ENCODE measurements around the gene MTMR10.

The MTMR10 gene

DNA sequence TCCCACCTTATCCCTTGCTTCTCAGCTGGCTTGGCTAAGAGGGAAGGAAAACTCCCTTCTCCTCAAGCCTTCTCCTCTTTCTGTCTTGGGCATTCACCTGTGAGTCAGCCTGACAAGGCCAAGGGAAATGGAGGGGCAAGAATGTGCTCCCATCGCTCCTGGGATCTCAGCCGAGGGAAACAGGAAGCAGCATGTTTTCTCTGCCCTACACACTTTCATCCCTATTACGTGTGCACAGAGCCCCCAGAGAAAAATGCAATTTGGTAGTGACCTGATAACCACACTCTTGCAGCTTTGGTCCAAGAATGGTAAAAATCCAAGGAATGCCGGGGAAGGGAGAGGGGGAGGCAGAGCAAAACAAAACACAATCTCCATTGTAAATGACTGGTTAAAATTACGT, 32.9 kb upstream of the MTMR10 start:
- Histone ChIP-seq H3F3A (ENCODE audit: insufficient read depth, low read length) (no peaks in the 10 kb centered on the region), H3K4me3 (ENCODE audit: low read depth, low read length, poor library complexity, severe bottlenecking) (no peak overlapping the region), H3K9ac (ENCODE audit: low read length) (no peak overlapping the region), H3K27me3 (ENCODE audit: insufficient read depth, low read length) (no peaks in the 10 kb centered on the region), H3K36me3 (ENCODE audit: insufficient read depth, low read length) (no peaks in the 10 kb centered on the region), H3K4me1 (ENCODE audit: insufficient read depth, low read length, severe bottlenecking) (no peaks in the 10 kb centered on the region), H3K9me3 (ENCODE audit: low read length) (no peaks in the 10 kb centered on the region), H3K79me2 (ENCODE audit: insufficient read depth, low read length) (no peaks in the 10 kb centered on the region), H2AFZ (ENCODE audit: low read length) (no peak overlapping the region), H3K27ac (ENCODE audit: low read depth, low read length, poor library complexity, severe bottlenecking) (no peak overlapping the region), H3K4me2 (ENCODE audit: low read length) (no peak overlapping the region), H3K9me2 (ENCODE audit: low read depth, low read length) (no peaks in the 10 kb centered on the region), H4K20me1 (ENCODE audit: insufficient read depth, low read length) (no peaks in the 10 kb centered on the region)
- TF ChIP-seq, protein P1, sequence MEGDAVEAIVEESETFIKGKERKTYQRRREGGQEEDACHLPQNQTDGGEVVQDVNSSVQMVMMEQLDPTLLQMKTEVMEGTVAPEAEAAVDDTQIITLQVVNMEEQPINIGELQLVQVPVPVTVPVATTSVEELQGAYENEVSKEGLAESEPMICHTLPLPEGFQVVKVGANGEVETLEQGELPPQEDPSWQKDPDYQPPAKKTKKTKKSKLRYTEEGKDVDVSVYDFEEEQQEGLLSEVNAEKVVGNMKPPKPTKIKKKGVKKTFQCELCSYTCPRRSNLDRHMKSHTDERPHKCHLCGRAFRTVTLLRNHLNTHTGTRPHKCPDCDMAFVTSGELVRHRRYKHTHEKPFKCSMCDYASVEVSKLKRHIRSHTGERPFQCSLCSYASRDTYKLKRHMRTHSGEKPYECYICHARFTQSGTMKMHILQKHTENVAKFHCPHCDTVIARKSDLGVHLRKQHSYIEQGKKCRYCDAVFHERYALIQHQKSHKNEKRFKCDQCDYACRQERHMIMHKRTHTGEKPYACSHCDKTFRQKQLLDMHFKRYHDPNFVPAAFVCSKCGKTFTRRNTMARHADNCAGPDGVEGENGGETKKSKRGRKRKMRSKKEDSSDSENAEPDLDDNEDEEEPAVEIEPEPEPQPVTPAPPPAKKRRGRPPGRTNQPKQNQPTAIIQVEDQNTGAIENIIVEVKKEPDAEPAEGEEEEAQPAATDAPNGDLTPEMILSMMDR (IDR thresholded peaks at IDR 0.05; ENCODE audit: low read length) = no peak
- no peak for TF ChIP-seq EZH2 (IDR thresholded peaks at IDR 0.05; ENCODE audit: borderline replicate concordance, low read length)

DNA sequence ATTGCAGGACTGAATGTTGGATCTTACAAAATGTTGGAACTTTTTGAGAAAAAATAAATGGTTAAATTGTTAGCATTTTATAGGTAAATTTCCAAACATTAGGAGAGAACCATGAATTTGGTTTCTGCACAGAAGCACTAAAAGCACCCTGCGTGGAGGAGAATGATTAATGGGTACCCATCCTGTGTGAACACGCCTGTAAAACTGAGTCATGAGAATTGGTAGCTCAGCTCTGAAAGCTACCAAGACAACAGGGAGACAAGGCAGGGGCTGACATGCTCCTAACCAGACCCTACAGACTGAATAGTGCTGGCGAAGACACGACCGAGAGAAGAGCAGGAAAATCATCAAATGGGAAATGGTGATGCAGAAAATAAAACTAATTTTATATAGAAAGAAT, 32.4 kb upstream of the MTMR10 start:
- Histone ChIP-seq H3K4me2 (ENCODE audit: low read length) (no peak overlapping the region), H4K20me1 (ENCODE audit: insufficient read depth, low read length) (no peaks in the 10 kb centered on the region), H3K4me3 (ENCODE audit: low read depth, low read length, poor library complexity, severe bottlenecking) (no peak overlapping the region), H2AFZ (ENCODE audit: low read length) (no peak overlapping the region), H3K9me2 (ENCODE audit: low read depth, low read length) (no peaks in the 10 kb centered on the region), H3K27me3 (ENCODE audit: insufficient read depth, low read length) (no peaks in the 10 kb centered on the region), H3K9ac (ENCODE audit: low read length) (no peak overlapping the region), H3K27ac (ENCODE audit: low read depth, low read length, poor library complexity, severe bottlenecking) (no peak overlapping the region), H3K36me3 (ENCODE audit: insufficient read depth, low read length) (no peaks in the 10 kb centered on the region), H3K79me2 (ENCODE audit: insufficient read depth, low read length) (no peaks in the 10 kb centered on the region), H3K9me3 (ENCODE audit: low read length) (no peaks in the 10 kb centered on the region), H3F3A (ENCODE audit: insufficient read depth, low read length) (no peaks in the 10 kb centered on the region), H3K4me1 (ENCODE audit: insufficient read depth, low read length, severe bottlenecking) (no peaks in the 10 kb centered on the region)
- no peak for TF ChIP-seq EZH2 (IDR thresholded peaks at IDR 0.05; ENCODE audit: borderline replicate concordance, low read length)
- TF ChIP-seq, protein P1 (IDR thresholded peaks at IDR 0.05; ENCODE audit: low read length) = no peak

DNA sequence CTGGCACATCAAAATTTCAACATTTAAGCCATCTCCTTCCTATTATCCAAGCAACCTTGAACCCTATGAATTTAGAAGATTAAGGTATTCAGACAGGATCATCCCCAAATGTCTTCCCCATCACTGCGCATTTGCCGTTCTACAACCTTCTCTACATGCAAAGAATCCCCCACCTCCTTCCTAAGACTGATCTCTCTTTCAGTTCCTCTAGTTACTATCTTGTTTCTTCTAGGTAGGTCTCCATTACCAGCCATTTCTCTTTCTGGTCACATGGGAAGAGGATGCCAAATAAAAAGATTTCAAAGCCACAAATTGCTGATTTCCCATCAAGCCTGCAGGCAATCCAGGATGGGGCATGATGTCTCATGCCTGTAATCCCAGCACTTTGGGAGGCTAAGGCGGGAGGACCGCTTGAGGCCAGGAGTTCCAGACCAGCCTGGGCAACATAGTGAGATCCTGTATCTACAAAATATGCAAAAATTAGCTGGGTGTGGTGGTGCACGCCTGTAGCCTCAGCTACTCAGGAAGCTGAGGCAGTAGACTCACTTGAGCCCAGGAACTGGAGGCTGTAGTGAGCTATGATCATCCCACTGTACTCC, 29.7 kb upstream of the MTMR10 start:
- Histone ChIP-seq H3K9ac (ENCODE audit: low read length) (no peak overlapping the region), H3K79me2 (ENCODE audit: insufficient read depth, low read length) (no peaks in the 10 kb centered on the region), H3K4me2 (ENCODE audit: low read length) (no peak overlapping the region), H2AFZ (ENCODE audit: low read length) (no peak overlapping the region), H3F3A (ENCODE audit: insufficient read depth, low read length) (no peaks in the 10 kb centered on the region), H3K9me2 (ENCODE audit: low read depth, low read length) (no peaks in the 10 kb centered on the region), H3K27ac (ENCODE audit: low read depth, low read length, poor library complexity, severe bottlenecking) (no peak overlapping the region), H3K27me3 (ENCODE audit: insufficient read depth, low read length) (no peaks in the 10 kb centered on the region), H4K20me1 (ENCODE audit: insufficient read depth, low read length) (no peaks in the 10 kb centered on the region), H3K4me1 (ENCODE audit: insufficient read depth, low read length, severe bottlenecking) (no peaks in the 10 kb centered on the region), H3K9me3 (ENCODE audit: low read length) (no peaks in the 10 kb centered on the region), H3K4me3 (ENCODE audit: low read depth, low read length, poor library complexity, severe bottlenecking) (no peak overlapping the region), H3K36me3 (ENCODE audit: insufficient read depth, low read length) (no peaks in the 10 kb centered on the region)
- no peak for TF ChIP-seq EZH2 (IDR thresholded peaks at IDR 0.05; ENCODE audit: borderline replicate concordance, low read length)
- TF ChIP-seq, protein P1 (IDR thresholded peaks at IDR 0.05; ENCODE audit: low read length) = no peak

All from OCI-LY1 (cell line).